Measurements from ENCODE around the gene NFIB.

NFIB gene

DNA sequence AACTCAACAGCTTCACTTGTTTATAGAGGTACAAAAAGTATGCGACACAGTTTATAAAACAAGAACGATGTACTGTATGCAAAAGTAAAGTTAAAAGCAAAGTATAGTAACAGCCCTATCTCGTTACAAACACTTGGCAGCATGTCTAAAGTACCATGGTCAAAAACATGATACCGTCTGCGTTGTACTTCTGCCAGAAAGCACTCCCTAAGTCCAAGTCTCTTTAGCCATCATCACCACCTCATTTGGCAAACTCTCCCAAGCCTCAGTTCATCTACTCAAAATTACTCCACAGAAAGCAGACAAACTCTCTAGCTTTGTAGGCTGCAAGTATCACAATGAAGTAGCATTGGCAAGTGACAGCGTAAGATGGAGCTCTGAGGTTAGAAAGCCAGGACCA lies 73.4 kb downstream of the NFIB start:
- no peak overlapping the region for H3K4me3 ChIP-seq (replicated peaks; ENCODE audit: low read depth, low read length)
- DNase-seq (ENCODE audit: low read depth), result peak; percentile 55
- no peak for TF ChIP-seq CTCF (IDR thresholded peaks at IDR 0.05; ENCODE audit: low read length, missing control alignments)

GRCh38 chr9:14238518-14238917 lies 75.4 kb downstream of the NFIB start:
- DNase-seq (ENCODE audit: low read depth), result peak; percentile 88
- H3K4me3 ChIP-seq (replicated peaks; ENCODE audit: low read depth, low read length), result no peak overlapping the region
- TF ChIP-seq CTCF (IDR thresholded peaks at IDR 0.05; ENCODE audit: low read length, missing control alignments), result no peak

- DNase-seq (ENCODE audit: low read depth), result no peak
- no peak for TF ChIP-seq CTCF (IDR thresholded peaks at IDR 0.05; ENCODE audit: low read length, missing control alignments)
- H3K4me3 ChIP-seq (replicated peaks; ENCODE audit: low read depth, low read length), result peak overlapping the region; percentile 2
These were observed 75.9 kb downstream of the NFIB start for GRCh38 chr9:14238079-14238478.

DNA sequence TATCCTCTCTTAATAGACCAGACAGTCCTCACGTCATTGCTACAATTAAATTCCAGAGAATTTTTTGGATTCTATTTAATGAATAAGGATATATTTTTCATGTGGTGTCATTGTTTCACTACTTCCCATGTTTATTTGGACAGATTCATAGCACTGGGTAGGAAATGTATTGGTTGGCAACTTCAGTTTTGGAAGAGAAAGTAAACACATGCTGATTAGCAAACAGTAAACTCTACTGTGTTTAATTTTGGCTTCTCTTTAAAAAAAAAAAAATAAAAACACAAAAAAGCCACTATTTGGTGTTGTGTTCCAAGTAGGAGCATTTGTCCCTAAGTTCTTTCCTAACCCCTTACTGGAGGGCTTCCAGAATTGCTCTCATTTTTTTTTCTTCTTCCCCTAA lies 77.3 kb downstream of the NFIB start:
- no peak overlapping the region for H3K4me3 ChIP-seq (replicated peaks; ENCODE audit: low read depth, low read length)
- DNase-seq (ENCODE audit: low read depth), result no peak
- no peak for TF ChIP-seq CTCF (IDR thresholded peaks at IDR 0.05; ENCODE audit: low read length, missing control alignments)

DNA sequence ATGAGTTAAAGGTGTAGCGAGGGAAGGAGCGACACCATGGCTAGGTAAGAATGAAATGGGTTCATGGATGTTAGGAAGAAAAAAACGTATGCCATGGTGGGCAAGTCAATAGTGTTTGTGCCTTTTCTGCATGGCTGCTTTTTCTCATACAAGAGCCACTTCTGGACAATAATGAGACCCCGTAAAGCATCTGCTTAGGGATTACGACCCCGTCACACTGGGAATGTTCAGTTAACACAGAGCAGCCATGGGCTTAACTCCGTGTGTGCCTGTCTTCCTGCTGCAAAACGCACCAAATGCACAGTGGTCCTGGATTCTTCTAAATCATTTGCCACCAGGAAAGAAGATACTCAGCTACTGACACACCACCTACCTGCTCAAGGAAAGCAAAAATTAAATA lies 81.8 kb downstream of the NFIB start:
- TF ChIP-seq CTCF (IDR thresholded peaks at IDR 0.05; ENCODE audit: low read length, missing control alignments), result no peak
- H3K4me3 ChIP-seq (replicated peaks; ENCODE audit: low read depth, low read length), result no peak overlapping the region
- no peak for DNase-seq (ENCODE audit: low read depth)

GRCh38 chr9:14231196-14231990 lies 82.5 kb downstream of the NFIB start:
- no peak for TF ChIP-seq CTCF (IDR thresholded peaks at IDR 0.05; ENCODE audit: low read length, missing control alignments)
- DNase-seq (ENCODE audit: low read depth), result no peak
- no peak overlapping the region for H3K4me3 ChIP-seq (replicated peaks; ENCODE audit: low read depth, low read length)

GRCh38 chr9:14228602-14229001 lies 85.3 kb downstream of the NFIB start:
- DNase-seq (ENCODE audit: low read depth), result no peak
- no peak for TF ChIP-seq CTCF (IDR thresholded peaks at IDR 0.05; ENCODE audit: low read length, missing control alignments)
- no peak overlapping the region for H3K4me3 ChIP-seq (replicated peaks; ENCODE audit: low read depth, low read length)
